Fibroblast of mammary gland (primary cell): ENCODE results near the gene MYCN.

ENCODE experiments used
- DNase-seq: peaks from one replicate; pipeline ENCODE4 v3.0.0-alpha.2; 2010; ENCODE audit warnings: low read depth
- H3K4me3 ChIP-seq: 2 replicates; pipeline ENCODE4 v1.5.1; 2011; ENCODE audit warnings: low read depth, mild to moderate bottlenecking, low read length, moderate library complexity; ENCODE audit not compliant: control insufficient read depth
- TF ChIP-seq, protein P1 (sequence below): conservative IDR thresholded peaks from 2 replicates; pipeline ENCODE4 v1.5.1; 2011; ENCODE audit warnings: low read depth, low read length, inconsistent platforms; ENCODE audit not compliant: control insufficient read depth, insufficient read depth

Gene MYCN

DNA sequence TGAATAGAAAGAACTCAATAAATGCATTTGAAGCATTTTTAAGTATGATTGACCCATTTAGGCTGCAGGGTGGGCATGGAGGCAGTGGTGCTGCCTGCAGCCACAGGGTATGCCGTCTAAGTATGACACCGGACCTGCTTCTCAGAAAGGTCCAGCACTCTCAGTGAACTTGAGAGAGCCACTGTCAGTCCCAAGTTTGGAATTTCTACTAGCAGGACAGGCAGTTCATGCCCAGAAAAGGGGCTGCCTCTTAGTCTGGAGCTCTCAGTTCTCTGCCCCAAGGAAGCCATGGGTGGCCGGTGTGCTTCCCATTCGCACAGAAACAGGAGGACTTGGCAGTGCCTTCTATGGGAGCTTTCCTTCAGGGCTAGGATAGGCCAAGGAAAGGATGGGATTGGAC lies 24.0 kb upstream of the MYCN start:
- no peak for DNase-seq
- TF ChIP-seq, protein P1, sequence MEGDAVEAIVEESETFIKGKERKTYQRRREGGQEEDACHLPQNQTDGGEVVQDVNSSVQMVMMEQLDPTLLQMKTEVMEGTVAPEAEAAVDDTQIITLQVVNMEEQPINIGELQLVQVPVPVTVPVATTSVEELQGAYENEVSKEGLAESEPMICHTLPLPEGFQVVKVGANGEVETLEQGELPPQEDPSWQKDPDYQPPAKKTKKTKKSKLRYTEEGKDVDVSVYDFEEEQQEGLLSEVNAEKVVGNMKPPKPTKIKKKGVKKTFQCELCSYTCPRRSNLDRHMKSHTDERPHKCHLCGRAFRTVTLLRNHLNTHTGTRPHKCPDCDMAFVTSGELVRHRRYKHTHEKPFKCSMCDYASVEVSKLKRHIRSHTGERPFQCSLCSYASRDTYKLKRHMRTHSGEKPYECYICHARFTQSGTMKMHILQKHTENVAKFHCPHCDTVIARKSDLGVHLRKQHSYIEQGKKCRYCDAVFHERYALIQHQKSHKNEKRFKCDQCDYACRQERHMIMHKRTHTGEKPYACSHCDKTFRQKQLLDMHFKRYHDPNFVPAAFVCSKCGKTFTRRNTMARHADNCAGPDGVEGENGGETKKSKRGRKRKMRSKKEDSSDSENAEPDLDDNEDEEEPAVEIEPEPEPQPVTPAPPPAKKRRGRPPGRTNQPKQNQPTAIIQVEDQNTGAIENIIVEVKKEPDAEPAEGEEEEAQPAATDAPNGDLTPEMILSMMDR: no peak

DNA sequence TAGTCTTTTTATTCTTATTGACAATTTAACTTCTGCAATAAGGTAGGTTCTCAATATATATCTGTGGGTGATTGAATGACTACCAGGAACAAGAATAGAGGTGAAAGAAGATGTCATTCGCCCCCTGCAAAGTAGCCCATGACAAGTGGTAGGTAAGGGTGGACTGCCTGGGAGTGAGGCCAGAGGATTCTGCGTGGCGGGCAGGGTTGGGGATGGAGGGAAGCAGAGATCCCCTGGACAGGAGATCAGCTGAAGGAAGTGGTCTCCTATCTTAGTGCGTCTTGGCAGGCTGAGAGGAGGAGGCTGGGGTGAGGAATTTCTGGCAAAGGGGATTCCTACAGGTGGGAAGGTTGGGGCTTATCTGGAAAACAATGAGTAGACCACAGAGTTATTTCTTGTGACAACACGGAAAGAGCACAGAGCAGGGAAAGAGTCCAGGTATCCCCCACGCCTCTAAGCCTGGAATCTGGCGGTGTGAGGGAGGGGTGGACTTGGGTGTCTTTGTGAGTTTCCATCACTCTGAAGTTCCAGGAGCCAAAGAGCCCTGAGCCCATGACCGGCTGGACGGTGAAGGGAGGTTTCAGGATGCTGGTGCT lies 21.5 kb upstream of the MYCN start:
- TF ChIP-seq, protein P1: no peak
- no peak for DNase-seq
- no peak overlapping the region for H3K4me3 ChIP-seq

More for the DNA sequence above, 24.0 kb upstream of the MYCN start:
- H3K4me3 ChIP-seq: no peak overlapping the region

DNA sequence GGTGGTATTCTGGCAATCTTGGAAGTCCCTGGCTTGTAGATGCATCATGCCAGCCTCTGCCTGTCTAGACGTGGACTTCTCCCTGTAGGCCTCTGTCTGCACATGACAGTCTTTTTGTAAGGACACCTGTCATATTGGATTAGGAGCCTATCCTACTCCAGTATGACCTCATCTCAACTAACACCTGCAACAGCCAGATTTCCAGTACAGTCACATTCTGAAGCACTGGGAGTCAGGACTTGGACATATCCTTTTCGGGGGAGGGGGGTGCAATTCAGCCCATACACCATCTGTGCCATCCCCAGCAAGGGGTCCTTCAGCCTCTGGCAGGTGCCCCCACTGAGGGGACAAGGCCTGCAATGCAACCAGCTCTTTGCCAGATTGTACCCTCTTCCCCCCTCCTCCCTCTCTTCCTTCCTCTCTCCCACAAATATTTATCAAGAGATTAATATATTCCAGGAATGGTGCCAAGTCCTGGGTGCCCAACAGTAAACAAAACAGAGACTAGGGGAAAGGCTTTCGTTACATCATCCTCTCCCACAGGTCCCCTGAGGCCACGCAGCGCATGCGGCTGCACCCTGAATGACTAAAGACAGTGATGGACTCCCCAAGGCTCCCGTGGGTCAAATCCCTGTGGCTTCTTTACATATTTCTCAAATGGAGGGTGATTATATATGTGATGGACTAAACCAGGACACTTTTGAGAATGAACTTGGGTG lies 20.5 kb upstream of the MYCN start:
- H3K4me3 ChIP-seq: no peak overlapping the region
- no peak for DNase-seq
- TF ChIP-seq, protein P1: no peak

DNA sequence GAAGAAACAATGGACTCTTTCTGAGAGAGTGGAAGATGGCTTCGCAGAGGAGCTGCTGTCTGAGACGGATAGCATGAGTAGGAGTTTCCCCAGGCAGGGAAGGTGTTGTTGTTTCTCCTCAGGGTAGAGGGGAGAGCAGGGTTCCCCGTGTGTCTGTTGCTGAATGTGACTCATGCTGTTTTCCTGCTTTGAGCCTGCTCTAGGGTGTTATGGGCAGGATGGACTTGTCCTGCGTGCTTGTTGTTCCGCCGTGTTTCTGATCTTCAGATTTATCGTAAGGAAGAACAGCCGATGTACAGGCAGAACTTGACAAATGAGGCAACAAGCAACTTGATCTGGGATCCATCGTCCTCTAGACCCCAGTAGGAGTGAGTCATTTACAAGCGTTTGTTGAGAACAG lies 19.7 kb upstream of the MYCN start:
- no peak for DNase-seq
- TF ChIP-seq, protein P1: no peak
- H3K4me3 ChIP-seq: no peak overlapping the region

DNA sequence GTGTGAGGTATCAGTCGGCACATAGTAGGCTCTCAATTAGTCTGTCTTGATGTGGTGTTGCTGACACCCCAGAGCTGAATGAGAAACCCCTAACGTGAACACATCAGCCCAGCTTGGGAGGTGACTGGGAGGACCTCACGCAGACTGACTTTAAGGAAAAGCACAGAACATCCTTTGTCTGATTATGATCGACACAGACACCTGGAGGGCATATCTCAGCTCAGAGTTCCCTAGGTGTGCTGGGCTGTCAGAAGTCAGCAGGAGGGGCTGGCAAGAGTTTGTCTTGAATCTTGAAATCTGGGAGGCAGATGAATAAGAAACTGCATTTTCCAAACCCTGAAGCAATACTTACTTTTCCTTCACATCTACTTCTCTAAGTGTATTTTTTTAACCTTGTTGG lies 16.8 kb upstream of the MYCN start:
- H3K4me3 ChIP-seq: no peak overlapping the region
- no peak for DNase-seq
- TF ChIP-seq, protein P1: no peak

DNA sequence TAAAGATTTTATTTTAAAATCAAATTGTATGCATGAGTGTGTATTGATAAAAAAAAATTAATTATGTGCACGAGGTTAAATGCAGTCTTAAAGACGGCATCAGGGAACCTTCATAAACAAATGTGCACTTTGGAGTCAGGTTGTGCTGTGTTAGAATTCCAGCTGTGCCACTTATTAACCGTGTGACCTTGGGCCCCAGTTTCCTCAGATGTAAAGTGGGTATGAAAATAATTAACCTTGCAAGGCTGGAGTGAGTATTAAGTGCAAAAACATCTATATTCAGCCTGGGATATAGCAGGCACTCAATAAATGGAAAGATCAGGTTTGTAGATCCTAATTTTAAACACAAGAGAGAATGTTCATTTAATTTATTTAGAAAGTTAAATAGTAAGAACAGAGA lies 14.5 kb upstream of the MYCN start:
- DNase-seq: no peak
- H3K4me3 ChIP-seq: no peak overlapping the region
- TF ChIP-seq, protein P1: no peak
